Measurements from ENCODE around the gene RAD51D.

Gene RAD51D

GRCh38 chr17:35074711-35075707 is 44.7 kb downstream of the RAD51D start:
- Histone ChIP-seq H3K27me3 (ENCODE audit: insufficient read depth, insufficient read length) (no peaks in the 10 kb centered on the region), H3K9me3 (ENCODE audit: insufficient read depth, low read length) (no peaks in the 10 kb centered on the region), H3K9ac (ENCODE audit: insufficient read length, low read depth) (no peak overlapping the region), H3K4me1 (ENCODE audit: insufficient read depth, insufficient read length) (no peaks in the 10 kb centered on the region), H3K36me3 (ENCODE audit: insufficient read depth, insufficient read length, low read length) (no peaks in the 10 kb centered on the region), H3K4me3 (ENCODE audit: insufficient read length, low read depth) (no peak overlapping the region)
- TF ChIP-seq SUZ12 (IDR thresholded peaks at IDR 0.05; ENCODE audit: extremely low read depth, insufficient read depth, insufficient read length) (no peak), YY1 (IDR thresholded peaks at IDR 0.05; ENCODE audit: insufficient read depth, insufficient read length) (no peak), ZNF274 (IDR thresholded peaks at IDR 0.05; ENCODE audit: low read depth, low read length) (no peak)
- no peak for DNase-seq (ENCODE audit: low read depth, low spot score)

DNA sequence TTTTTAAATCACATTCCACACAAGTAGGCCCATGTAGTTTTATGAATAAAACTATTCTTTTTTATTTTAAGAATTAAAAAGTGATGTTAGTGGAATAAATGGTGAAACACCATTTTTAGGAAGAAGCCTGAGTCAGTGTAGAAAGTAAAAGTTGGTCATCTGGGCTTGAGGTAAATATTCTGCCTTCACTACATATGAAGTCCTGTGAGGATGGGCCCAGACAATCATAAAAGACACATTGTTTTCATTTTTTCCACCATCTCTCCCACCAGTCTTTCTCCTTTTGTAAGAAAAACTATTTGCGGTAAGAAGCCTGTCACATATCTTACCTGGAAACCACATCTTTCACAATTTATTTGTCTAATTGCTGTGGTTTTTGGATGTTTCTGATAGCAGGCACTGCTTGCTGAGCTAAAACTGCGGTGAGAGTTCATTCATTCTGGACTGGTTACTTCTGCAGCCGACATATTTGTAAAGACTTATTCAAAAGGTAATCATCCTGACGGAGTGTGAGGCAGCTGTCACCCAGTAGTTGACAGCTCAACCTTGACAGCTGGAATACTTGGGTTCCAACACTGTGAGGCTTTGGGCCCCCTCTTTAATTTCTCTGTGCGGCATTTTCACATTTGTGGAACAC is 45.6 kb downstream of the RAD51D start:
- no peak for DNase-seq (ENCODE audit: low read depth, low spot score)
- TF ChIP-seq ZNF274 (IDR thresholded peaks at IDR 0.05; ENCODE audit: low read depth, low read length) (no peak), YY1 (IDR thresholded peaks at IDR 0.05; ENCODE audit: insufficient read depth, insufficient read length) (no peak), SUZ12 (IDR thresholded peaks at IDR 0.05; ENCODE audit: extremely low read depth, insufficient read depth, insufficient read length) (no peak)
- Histone ChIP-seq H3K9me3 (ENCODE audit: insufficient read depth, low read length) (no peaks in the 10 kb centered on the region), H3K36me3 (ENCODE audit: insufficient read depth, insufficient read length, low read length) (no peaks in the 10 kb centered on the region), H3K4me1 (ENCODE audit: insufficient read depth, insufficient read length) (no peaks in the 10 kb centered on the region), H3K27me3 (ENCODE audit: insufficient read depth, insufficient read length) (no peaks in the 10 kb centered on the region), H3K4me3 (ENCODE audit: insufficient read length, low read depth) (no peak overlapping the region), H3K9ac (ENCODE audit: insufficient read length, low read depth) (no peak overlapping the region)

- DNase-seq (ENCODE audit: low read depth, low spot score) = no peak
- Histone ChIP-seq H3K36me3 (ENCODE audit: insufficient read depth, insufficient read length, low read length) (no peaks in the 10 kb centered on the region), H3K9ac (ENCODE audit: insufficient read length, low read depth) (no peak overlapping the region)
Measured at GRCh38 chr17:35073183-35073790, 46.4 kb downstream of the RAD51D start.

GRCh38 chr17:35069311-35069710 is 50.3 kb downstream of the RAD51D start:
- H3K9ac ChIP-seq (ENCODE audit: insufficient read length, low read depth) = no peak overlapping the region
- H3K27me3 ChIP-seq (ENCODE audit: insufficient read depth, insufficient read length) = no peaks in the 10 kb centered on the region
- H3K4me3 ChIP-seq (ENCODE audit: insufficient read length, low read depth) = no peak overlapping the region
- no peaks in the 10 kb centered on the region for H3K4me1 ChIP-seq (ENCODE audit: insufficient read depth, insufficient read length)
- TF ChIP-seq YY1 (IDR thresholded peaks at IDR 0.05; ENCODE audit: insufficient read depth, insufficient read length) (no peak), ZNF274 (IDR thresholded peaks at IDR 0.05; ENCODE audit: low read depth, low read length) (no peak), SUZ12 (IDR thresholded peaks at IDR 0.05; ENCODE audit: extremely low read depth, insufficient read depth, insufficient read length) (no peak)
- H3K36me3 ChIP-seq (ENCODE audit: insufficient read depth, insufficient read length, low read length) = no peaks in the 10 kb centered on the region
- no peak for DNase-seq (ENCODE audit: low read depth, low spot score)
- no peaks in the 10 kb centered on the region for H3K9me3 ChIP-seq (ENCODE audit: insufficient read depth, low read length)

More at GRCh38 chr17:35073183-35073790, 46.4 kb downstream of the RAD51D start:
- Histone ChIP-seq H3K27me3 (ENCODE audit: insufficient read depth, insufficient read length) (no peaks in the 10 kb centered on the region), H3K4me1 (ENCODE audit: insufficient read depth, insufficient read length) (no peaks in the 10 kb centered on the region), H3K4me3 (ENCODE audit: insufficient read length, low read depth) (no peak overlapping the region), H3K9me3 (ENCODE audit: insufficient read depth, low read length) (no peaks in the 10 kb centered on the region)
- TF ChIP-seq YY1 (IDR thresholded peaks at IDR 0.05; ENCODE audit: insufficient read depth, insufficient read length) (no peak), SUZ12 (IDR thresholded peaks at IDR 0.05; ENCODE audit: extremely low read depth, insufficient read depth, insufficient read length) (no peak), ZNF274 (IDR thresholded peaks at IDR 0.05; ENCODE audit: low read depth, low read length) (no peak)

GRCh38 chr17:35068249-35068648 is 51.4 kb downstream of the RAD51D start:
- DNase-seq (ENCODE audit: low read depth, low spot score) = no peak
- Histone ChIP-seq H3K27me3 (ENCODE audit: insufficient read depth, insufficient read length) (no peaks in the 10 kb centered on the region), H3K9ac (ENCODE audit: insufficient read length, low read depth) (no peak overlapping the region), H3K4me1 (ENCODE audit: insufficient read depth, insufficient read length) (no peaks in the 10 kb centered on the region), H3K36me3 (ENCODE audit: insufficient read depth, insufficient read length, low read length) (no peaks in the 10 kb centered on the region), H3K9me3 (ENCODE audit: insufficient read depth, low read length) (no peaks in the 10 kb centered on the region), H3K4me3 (ENCODE audit: insufficient read length, low read depth) (no peak overlapping the region)
- TF ChIP-seq YY1 (IDR thresholded peaks at IDR 0.05; ENCODE audit: insufficient read depth, insufficient read length) (no peak), ZNF274 (IDR thresholded peaks at IDR 0.05; ENCODE audit: low read depth, low read length) (no peak), SUZ12 (IDR thresholded peaks at IDR 0.05; ENCODE audit: extremely low read depth, insufficient read depth, insufficient read length) (no peak)

DNA sequence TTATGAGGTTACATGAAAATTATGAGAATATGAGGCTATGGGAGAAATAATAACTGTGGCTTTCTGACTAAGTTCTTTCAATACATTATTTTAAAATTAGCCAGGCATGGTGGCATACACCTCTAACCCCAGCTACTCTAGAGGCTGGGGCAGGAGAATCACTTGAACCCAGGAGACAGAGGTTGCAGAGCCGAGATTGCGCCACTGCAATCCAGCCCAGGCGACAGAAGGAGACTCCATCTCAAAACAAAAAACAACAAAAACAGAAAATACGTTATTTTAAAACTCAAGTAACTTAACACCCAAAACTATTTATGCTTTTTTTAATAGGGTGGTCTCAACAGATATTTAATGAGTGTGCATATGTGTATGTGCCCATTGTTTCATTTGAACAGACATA is 53.8 kb downstream of the RAD51D start:
- no peak for DNase-seq (ENCODE audit: low read depth, low spot score)
- Histone ChIP-seq H3K4me1 (ENCODE audit: insufficient read depth, insufficient read length) (no peaks in the 10 kb centered on the region), H3K4me3 (ENCODE audit: insufficient read length, low read depth) (no peak overlapping the region), H3K9ac (ENCODE audit: insufficient read length, low read depth) (no peak overlapping the region), H3K36me3 (ENCODE audit: insufficient read depth, insufficient read length, low read length) (no peaks in the 10 kb centered on the region), H3K9me3 (ENCODE audit: insufficient read depth, low read length) (no peaks in the 10 kb centered on the region), H3K27me3 (ENCODE audit: insufficient read depth, insufficient read length) (peaks cover 5% of the 10 kb centered on the region)
- TF ChIP-seq SUZ12 (IDR thresholded peaks at IDR 0.05; ENCODE audit: extremely low read depth, insufficient read depth, insufficient read length) (no peak), YY1 (IDR thresholded peaks at IDR 0.05; ENCODE audit: insufficient read depth, insufficient read length) (no peak), ZNF274 (IDR thresholded peaks at IDR 0.05; ENCODE audit: low read depth, low read length) (no peak)
